ENCODE results near the gene TLNRD1. TPM values are rescaled to one million over a fixed set of nuclear protein-coding genes. Genes with fewer than 3 reads are reported as not detected.

TLNRD1 gene
- total and polyA plus RNA-seq, 2 donors = 3.8 to 14.0 TPM

GRCh38 chr15:80986487-80986886 lies 14.2 kb upstream of the TLNRD1 start:
- 98% methylated on average over 1 of the region's 1 CpG for WGBS
- DNase-seq (ENCODE audit: extremely low spot score) = no peak

GRCh38 chr15:80988148-80988796 lies 12.5 kb upstream of the TLNRD1 start:
- DNase-seq (ENCODE audit: extremely low spot score) = no peak
- H3K4me1 ChIP-seq (ENCODE audit: insufficient read depth) = peaks cover 2% of the 10 kb centered on the region
- no peak overlapping the region for H3K27ac ChIP-seq (ENCODE audit: low read depth)
- peak overlapping the region; percentile 58 for H3K4me3 ChIP-seq (ENCODE audit: low read depth, low read length)
- no peaks in the 10 kb centered on the region for H3K36me3 ChIP-seq (ENCODE audit: insufficient read depth)
- WGBS = 63% methylated on average over 8 of the region's 8 CpGs

More at GRCh38 chr15:80986487-80986886, 14.2 kb upstream of the TLNRD1 start:
- no peak overlapping the region for H3K4me3 ChIP-seq (ENCODE audit: low read depth, low read length)
- peaks cover 2% of the 10 kb centered on the region for H3K4me1 ChIP-seq (ENCODE audit: insufficient read depth)
- H3K36me3 ChIP-seq (ENCODE audit: insufficient read depth) = no peaks in the 10 kb centered on the region
- no peak overlapping the region for H3K27ac ChIP-seq (ENCODE audit: low read depth)

- peak overlapping the region; percentile 58 for H3K4me3 ChIP-seq (ENCODE audit: low read depth, low read length)
- H3K27ac ChIP-seq (ENCODE audit: low read depth) = peak overlapping the region; percentile 87
- no peaks in the 10 kb centered on the region for H3K4me1 ChIP-seq (ENCODE audit: insufficient read depth)
- WGBS = under 1% methylated on average over 7 of the region's 7 CpGs
- H3K36me3 ChIP-seq (ENCODE audit: insufficient read depth) = no peaks in the 10 kb centered on the region
- DNase-seq (ENCODE audit: extremely low spot score) = no peak
Measured at GRCh38 chr15:80989081-80989517, 11.6 kb upstream of the TLNRD1 start.

GRCh38 chr15:80989518-80990478 lies 10.9 kb upstream of the TLNRD1 start, which contains the start of gene MESD:
Gene MESD, minus strand, starts transcription at chr15:80989819. Its CDS starts 28 bp downstream, at chr15:80989791.
- no peaks in the 10 kb centered on the region for H3K36me3 ChIP-seq (ENCODE audit: insufficient read depth)
- H3K4me1 ChIP-seq (ENCODE audit: insufficient read depth) = no peaks in the 10 kb centered on the region
- peak within 1 kb of the TSS; percentile 90 for H3K27ac ChIP-seq (ENCODE audit: low read depth)
- DNase-seq (ENCODE audit: extremely low spot score) = peak; percentile 91
- under 1% methylated on average over 63 of the region's 63 CpGs for WGBS
- H3K4me3 ChIP-seq (ENCODE audit: low read depth, low read length) = peak within 1 kb of the TSS; percentile 58

GRCh38 chr15:80990955-80991354 lies 9.8 kb upstream of the TLNRD1 start:
- no peak overlapping the region for H3K4me3 ChIP-seq (ENCODE audit: low read depth, low read length)
- H3K4me1 ChIP-seq (ENCODE audit: insufficient read depth) = no peaks in the 10 kb centered on the region
- WGBS = 89% methylated on average over 1 of the region's 1 CpG

GRCh38 chr15:80991421-80991820 lies 9.3 kb upstream of the TLNRD1 start:
- no peak overlapping the region for H3K27ac ChIP-seq (ENCODE audit: low read depth)
- 52% methylated on average over 5 of the region's 5 CpGs for WGBS
- DNase-seq (ENCODE audit: extremely low spot score) = no peak
- H3K4me1 ChIP-seq (ENCODE audit: insufficient read depth) = no peaks in the 10 kb centered on the region
- H3K4me3 ChIP-seq (ENCODE audit: low read depth, low read length) = no peak overlapping the region
- H3K36me3 ChIP-seq (ENCODE audit: insufficient read depth) = no peaks in the 10 kb centered on the region

More at GRCh38 chr15:80990955-80991354, 9.8 kb upstream of the TLNRD1 start:
- H3K27ac ChIP-seq (ENCODE audit: low read depth) = peak overlapping the region; percentile 26
- H3K36me3 ChIP-seq (ENCODE audit: insufficient read depth) = no peaks in the 10 kb centered on the region
- no peak for DNase-seq (ENCODE audit: extremely low spot score)

GRCh38 chr15:80992006-80992405 lies 8.7 kb upstream of the TLNRD1 start:
- Histone ChIP-seq H3K36me3 (ENCODE audit: insufficient read depth) (no peaks in the 10 kb centered on the region), H3K4me1 (ENCODE audit: insufficient read depth) (no peaks in the 10 kb centered on the region), H3K4me3 (ENCODE audit: low read depth, low read length) (no peak overlapping the region), H3K27ac (ENCODE audit: low read depth) (no peak overlapping the region)
- DNase-seq (ENCODE audit: extremely low spot score) = no peak
- WGBS = 72% methylated on average over 4 of the region's 4 CpGs

GRCh38 chr15:80992441-80992840 lies 8.3 kb upstream of the TLNRD1 start:
- Histone ChIP-seq H3K36me3 (ENCODE audit: insufficient read depth) (no peaks in the 10 kb centered on the region), H3K4me1 (ENCODE audit: insufficient read depth) (no peaks in the 10 kb centered on the region), H3K4me3 (ENCODE audit: low read depth, low read length) (no peak overlapping the region), H3K27ac (ENCODE audit: low read depth) (no peak overlapping the region)
- no peak for DNase-seq (ENCODE audit: extremely low spot score)
- 97% methylated on average over 1 of the region's 1 CpG for WGBS

GRCh38 chr15:80996247-80996646 lies 4.5 kb upstream of the TLNRD1 start:
- no peak overlapping the region for H3K4me3 ChIP-seq (ENCODE audit: low read depth, low read length)
- H3K36me3 ChIP-seq (ENCODE audit: insufficient read depth) = no peaks in the 10 kb centered on the region
- 100% methylated on average over 1 of the region's 1 CpG for WGBS
- no peak for DNase-seq (ENCODE audit: extremely low spot score)
- no peaks in the 10 kb centered on the region for H3K4me1 ChIP-seq (ENCODE audit: insufficient read depth)
- no peak overlapping the region for H3K27ac ChIP-seq (ENCODE audit: low read depth)

GRCh38 chr15:80997692-80998091 lies 3.0 kb upstream of the TLNRD1 start:
- DNase-seq (ENCODE audit: extremely low spot score) = no peak
- Histone ChIP-seq H3K4me1 (ENCODE audit: insufficient read depth) (no peaks in the 10 kb centered on the region), H3K36me3 (ENCODE audit: insufficient read depth) (no peaks in the 10 kb centered on the region), H3K4me3 (ENCODE audit: low read depth, low read length) (no peak overlapping the region), H3K27ac (ENCODE audit: low read depth) (no peak overlapping the region)
- WGBS = 98% methylated on average over 1 of the region's 1 CpG

- no peak overlapping the region for H3K4me3 ChIP-seq (ENCODE audit: low read depth, low read length)
Measured at GRCh38 chr15:80998251-80998650, 2.5 kb upstream of the TLNRD1 start.

GRCh38 chr15:80999623-81000036 lies 1.1 kb upstream of the TLNRD1 start:
- peaks cover 2% of the 10 kb centered on the region for H3K4me1 ChIP-seq (ENCODE audit: insufficient read depth)
- peak overlapping the region; percentile 99 for H3K4me3 ChIP-seq (ENCODE audit: low read depth, low read length)
- 66% methylated on average over 13 of the region's 13 CpGs for WGBS
- H3K27ac ChIP-seq (ENCODE audit: low read depth) = peak overlapping the region; percentile 97
- no peak for DNase-seq (ENCODE audit: extremely low spot score)
- no peaks in the 10 kb centered on the region for H3K36me3 ChIP-seq (ENCODE audit: insufficient read depth)

More at GRCh38 chr15:80998251-80998650, 2.5 kb upstream of the TLNRD1 start:
- no peak for DNase-seq (ENCODE audit: extremely low spot score)
- Histone ChIP-seq H3K27ac (ENCODE audit: low read depth) (no peak overlapping the region), H3K4me1 (ENCODE audit: insufficient read depth) (peaks cover 2% of the 10 kb centered on the region), H3K36me3 (ENCODE audit: insufficient read depth) (no peaks in the 10 kb centered on the region)
- WGBS = 79% methylated on average over 1 of the region's 1 CpG

GRCh38 chr15:81000144-81000623 lies 539 bp upstream of the TLNRD1 start:
- Histone ChIP-seq H3K4me3 (ENCODE audit: low read depth, low read length) (peak overlapping the region; percentile 99), H3K4me1 (ENCODE audit: insufficient read depth) (peaks cover 2% of the 10 kb centered on the region), H3K27ac (ENCODE audit: low read depth) (peak overlapping the region; percentile 97), H3K36me3 (ENCODE audit: insufficient read depth) (no peaks in the 10 kb centered on the region)
- WGBS = 4% methylated on average over 21 of the region's 21 CpGs
- no peak for DNase-seq (ENCODE audit: extremely low spot score)
